SU-DHL-6 (cell line): ENCODE measurements around the gene LPAR1.

Experiments used
- H2AFZ ChIP-seq: fragments of 200-600 bp; sonication (generic); 2 replicates; pipeline ENCODE4 v1.6.1; 2014; ENCODE audit warnings: low read depth, mild to moderate bottlenecking, moderate library complexity, mixed read lengths, antibody characterized with exemption, low read length; ENCODE audit not compliant: severe bottlenecking
- H3F3A ChIP-seq: fragments of 200-600 bp; shearing (Covaris generic); 2 replicates; pipeline ENCODE4 v1.6.0; 2016; ENCODE audit warnings: antibody characterized with exemption, mild to moderate bottlenecking; ENCODE audit not compliant: insufficient read depth
- H3K27ac ChIP-seq: fragments of 200-600 bp; sonication (generic); 2 replicates; pipeline ENCODE4 v1.5.1; 2016; ENCODE audit warnings: low read depth, mild to moderate bottlenecking, low read length, moderate library complexity, mixed read lengths
- H3K27me3 ChIP-seq: fragments of 200-600 bp; sonication (generic), shearing (Covaris generic); 2 replicates; pipeline ENCODE4 v1.6.0; 2014; ENCODE audit warnings: mild to moderate bottlenecking, low read length
- H3K36me3 ChIP-seq: fragments of 200-600 bp; sonication (generic); 2 replicates; pipeline ENCODE4 v1.6.1; 2014; ENCODE audit warnings: mild to moderate bottlenecking, low read length, mixed read lengths
- H3K4me2 ChIP-seq: fragments of 300-600, 200-600 bp; shearing (Covaris generic), sonication (generic); 2 replicates; pipeline ENCODE4 v1.6.0; 2014; ENCODE audit warnings: low read length, low read depth, mild to moderate bottlenecking; ENCODE audit not compliant: poor library complexity, severe bottlenecking
- H3K4me3 ChIP-seq: fragments of 200-600 bp; sonication (generic); 2 replicates; pipeline ENCODE4 v1.5.1; 2014; ENCODE audit warnings: antibody characterized with exemption, low read length, mild to moderate bottlenecking, mixed read lengths; ENCODE audit not compliant: insufficient read depth, poor library complexity, severe bottlenecking
- H3K79me2 ChIP-seq: fragments of 200-600 bp; sonication (generic); 2 replicates; pipeline ENCODE4 v1.6.1; 2014; ENCODE audit warnings: mild to moderate bottlenecking, low read length, moderate library complexity; ENCODE audit not compliant: insufficient read depth
- H3K9ac ChIP-seq: fragments of 200-600 bp; sonication (generic); 2 replicates; pipeline ENCODE4 v1.7.0; 2014; ENCODE audit warnings: mild to moderate bottlenecking, low read length
- H3K9me2 ChIP-seq: fragments of 200-600 bp; sonication (generic); replicated peaks from 2 replicates; pipeline ENCODE4 v1.6.1; 2014; ENCODE audit warnings: low read length; ENCODE audit not compliant: insufficient read depth
- H3K9me3 ChIP-seq: fragments of 200-600 bp; sonication (generic); 2 replicates; pipeline ENCODE4 v1.6.1; 2014; ENCODE audit warnings: low read length, mixed read lengths; ENCODE audit not compliant: insufficient read depth
- H4K20me1 ChIP-seq: fragments of 200-600 bp; sonication (generic); 2 replicates; pipeline ENCODE4 v1.6.1; 2014; ENCODE audit warnings: low read depth, mild to moderate bottlenecking, antibody characterized with exemption, low read length, moderate library complexity, mixed read lengths
- EZH2phosphoT487 ChIP-seq: fragments of 200-600 bp; sonication (generic), shearing (Covaris generic); conservative IDR thresholded peaks from 2 replicates; pipeline ENCODE4 v1.6.1; 2018; ENCODE audit warnings: mild to moderate bottlenecking, antibody characterized with exemption, low read length, moderate library complexity, mixed read lengths
- TF ChIP-seq, protein P1 (sequence below): fragments of 200-600 bp; sonication (generic); IDR thresholded peaks from one replicate; pipeline ENCODE4 v1.5.1; 2017; ENCODE audit warnings: antibody characterized with exemption, mild to moderate bottlenecking, low read length, moderate library complexity; ENCODE audit not compliant: insufficient read depth, poor library complexity, severe bottlenecking

The LPAR1 gene

DNA sequence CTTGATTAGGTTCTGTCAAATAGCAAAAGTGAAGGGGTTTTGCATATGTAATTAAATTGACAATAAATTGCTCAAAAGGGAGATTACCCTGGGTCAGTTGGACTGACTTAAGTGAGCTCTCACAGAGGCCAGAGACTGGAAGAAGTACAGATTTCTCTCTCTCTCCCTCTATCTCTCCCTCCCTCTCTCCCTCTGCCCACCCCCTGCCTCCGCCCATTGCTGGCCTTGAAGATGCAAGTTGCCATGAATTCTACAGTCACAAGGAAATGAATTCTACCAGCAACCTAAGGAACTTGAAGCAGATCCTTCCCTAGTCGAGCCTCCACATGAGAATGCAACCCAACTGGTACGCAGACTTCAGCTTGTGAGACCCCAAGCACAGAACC is 119.2 kb downstream of the LPAR1 start:
- Histone ChIP-seq H2AFZ (no peak overlapping the region), H3K36me3 (no peaks in the 10 kb centered on the region), H3K4me3 (no peak overlapping the region), H3K27ac (no peak overlapping the region), H3K27me3 (no peaks in the 10 kb centered on the region), H3K9ac (no peak overlapping the region), H3K79me2 (no peaks in the 10 kb centered on the region), H3K9me2 (no peaks in the 10 kb centered on the region), H3K4me2 (no peak overlapping the region), H3K9me3 (no peaks in the 10 kb centered on the region), H3F3A (no peaks in the 10 kb centered on the region), H4K20me1 (no peaks in the 10 kb centered on the region)
- no peak for TF ChIP-seq EZH2phosphoT487
- TF ChIP-seq, protein P1, sequence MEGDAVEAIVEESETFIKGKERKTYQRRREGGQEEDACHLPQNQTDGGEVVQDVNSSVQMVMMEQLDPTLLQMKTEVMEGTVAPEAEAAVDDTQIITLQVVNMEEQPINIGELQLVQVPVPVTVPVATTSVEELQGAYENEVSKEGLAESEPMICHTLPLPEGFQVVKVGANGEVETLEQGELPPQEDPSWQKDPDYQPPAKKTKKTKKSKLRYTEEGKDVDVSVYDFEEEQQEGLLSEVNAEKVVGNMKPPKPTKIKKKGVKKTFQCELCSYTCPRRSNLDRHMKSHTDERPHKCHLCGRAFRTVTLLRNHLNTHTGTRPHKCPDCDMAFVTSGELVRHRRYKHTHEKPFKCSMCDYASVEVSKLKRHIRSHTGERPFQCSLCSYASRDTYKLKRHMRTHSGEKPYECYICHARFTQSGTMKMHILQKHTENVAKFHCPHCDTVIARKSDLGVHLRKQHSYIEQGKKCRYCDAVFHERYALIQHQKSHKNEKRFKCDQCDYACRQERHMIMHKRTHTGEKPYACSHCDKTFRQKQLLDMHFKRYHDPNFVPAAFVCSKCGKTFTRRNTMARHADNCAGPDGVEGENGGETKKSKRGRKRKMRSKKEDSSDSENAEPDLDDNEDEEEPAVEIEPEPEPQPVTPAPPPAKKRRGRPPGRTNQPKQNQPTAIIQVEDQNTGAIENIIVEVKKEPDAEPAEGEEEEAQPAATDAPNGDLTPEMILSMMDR, result no peak

DNA sequence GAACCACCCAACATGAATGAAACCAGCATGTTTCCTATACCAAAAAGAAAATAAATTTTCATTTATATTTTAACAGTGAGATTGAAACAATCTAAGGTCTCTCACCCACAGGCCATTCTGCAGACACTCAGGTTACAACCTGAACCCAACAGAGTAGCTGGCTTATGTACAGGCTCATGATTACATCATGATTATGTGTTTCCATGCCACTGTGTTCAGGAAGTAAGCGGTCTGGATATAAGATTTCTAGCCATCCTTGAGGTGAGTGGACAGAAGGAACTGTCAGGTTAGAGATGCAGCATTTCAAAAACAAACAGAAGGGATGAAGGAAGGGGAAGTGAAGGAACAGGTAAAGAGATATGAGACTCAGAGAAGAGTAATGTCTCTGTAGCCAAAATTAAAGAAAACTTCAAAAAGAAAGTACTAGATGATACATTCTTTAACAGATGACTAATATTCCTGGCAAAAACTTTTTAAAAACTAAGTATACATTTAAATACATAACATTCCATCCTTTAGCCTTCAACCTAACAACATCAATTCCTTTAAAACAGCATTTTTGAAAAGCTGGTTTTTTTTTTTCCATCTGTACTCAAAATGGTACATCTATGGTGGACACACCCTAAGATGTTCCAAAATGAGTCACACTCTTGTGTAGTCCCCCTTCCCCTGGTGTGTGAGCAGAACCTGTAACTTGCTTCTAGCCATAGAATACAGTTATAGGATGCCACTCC is 119.8 kb downstream of the LPAR1 start:
- H3K4me2 ChIP-seq, result no peak overlapping the region
- H3K4me3 ChIP-seq, result no peak overlapping the region
- no peaks in the 10 kb centered on the region for H3K27me3 ChIP-seq
- no peaks in the 10 kb centered on the region for H3K9me3 ChIP-seq
- no peak for TF ChIP-seq EZH2phosphoT487
- no peaks in the 10 kb centered on the region for H3K9me2 ChIP-seq
- no peak overlapping the region for H3K27ac ChIP-seq
- H4K20me1 ChIP-seq, result no peaks in the 10 kb centered on the region
- no peaks in the 10 kb centered on the region for H3K36me3 ChIP-seq
- H2AFZ ChIP-seq, result no peak overlapping the region
- H3K79me2 ChIP-seq, result no peaks in the 10 kb centered on the region
- H3K9ac ChIP-seq, result no peak overlapping the region
- H3F3A ChIP-seq, result no peaks in the 10 kb centered on the region

DNA sequence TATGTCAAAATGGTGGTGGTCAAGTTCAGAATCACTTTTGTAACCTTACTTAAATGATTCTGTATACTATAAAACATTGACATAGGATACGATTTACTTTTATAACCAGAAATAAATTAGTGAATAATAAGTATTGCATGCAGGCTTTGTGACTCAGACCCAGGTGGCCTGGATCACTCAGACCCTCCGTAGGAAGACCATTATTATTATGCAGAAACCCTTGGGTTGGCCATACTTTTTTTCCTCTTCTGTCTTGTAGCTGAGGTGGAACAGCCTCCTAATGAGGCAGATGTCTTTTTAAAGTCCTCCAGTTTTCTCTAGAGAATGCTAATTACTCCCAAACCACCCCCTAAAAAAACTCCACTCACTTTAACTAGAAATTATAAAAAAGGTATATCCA is 121.9 kb downstream of the LPAR1 start:
- no peak overlapping the region for H3K27ac ChIP-seq
- H3K27me3 ChIP-seq, result no peaks in the 10 kb centered on the region
- no peaks in the 10 kb centered on the region for H3K36me3 ChIP-seq
- H3K4me3 ChIP-seq, result no peak overlapping the region
- H4K20me1 ChIP-seq, result no peaks in the 10 kb centered on the region
- H3K9me3 ChIP-seq, result no peaks in the 10 kb centered on the region
- H2AFZ ChIP-seq, result no peak overlapping the region
- H3K4me2 ChIP-seq, result no peak overlapping the region
- TF ChIP-seq EZH2phosphoT487, result no peak
- TF ChIP-seq, protein P1, result no peak
- H3K79me2 ChIP-seq, result no peaks in the 10 kb centered on the region
- H3F3A ChIP-seq, result no peaks in the 10 kb centered on the region
- H3K9ac ChIP-seq, result no peak overlapping the region
- no peaks in the 10 kb centered on the region for H3K9me2 ChIP-seq
